Left lung (tissue), 10 donors: ENCODE results near the gene INVS. TPM values are rescaled to one million over a fixed set of nuclear protein-coding genes. Genes with fewer than 3 reads are reported as not detected.
"Not testable (repeated sequence)": the region's sequence is repeated elsewhere in the genome, so short reads cannot be mapped to it uniquely, and the experiment has no call there.

Experiments used
- ATAC-seq: fragments of 200-7000 bp; cut with Tn5 transposase; one replicate; pipeline ENCODE4 v1.9.1; 2020; ENCODE audit warnings: moderate library complexity
- DNase-seq, 4 donors: peaks; one replicate each; pipeline ENCODE4 v3.0.0-alpha.2; 2013 to 2020
- H3K27ac ChIP-seq, 2 donors: fragments of 200-600 bp; sonication (generic) in 1 of 2; one replicate each; pipeline versions ENCODE4 v1.5.0 to v1.8.0; 2020 to 2021
- H3K27me3 ChIP-seq, 2 donors: fragments of 200-600 bp; sonication (generic) in 1 of 2; one replicate each; pipeline versions ENCODE4 v1.5.0 to v1.8.0; 2020 to 2021
- H3K36me3 ChIP-seq, 2 donors: fragments of 200-600 bp; sonication (generic) in 1 of 2; one replicate each; pipeline versions ENCODE4 v1.5.0 to v1.8.0; 2020 to 2021
- H3K4me1 ChIP-seq, 2 donors: fragments of 200-600 bp; one replicate each; pipeline ENCODE4 v1.8.0; 2021
- H3K4me3 ChIP-seq, 2 donors: fragments of 200-600 bp; sonication (generic) in 1 of 2; one replicate each; pipeline versions ENCODE4 v1.5.0 to v1.8.0; 2020 to 2021; ENCODE audit warnings: mild to moderate bottlenecking in 1 of 2
- H3K9me3 ChIP-seq, 2 donors: fragments of 200-600 bp; sonication (generic) in 1 of 2; one replicate each; pipeline versions ENCODE4 v1.5.0 to v1.8.0; 2020 to 2021
- intact Hi-C, 2 donors: fragments of 100-400 bp; cut with DNase I; formaldehyde crosslinking; loops; one replicate each; pipeline versions ENCODE4 v1.11.2 to v1.14.2; 2022
- polyA plus RNA-seq, 6 donors: library from polyadenylated mRNA; unstranded; fragments of 120-200 nt; gene quantifications; one replicate each; pipeline ENCODE4 v1.2.1, GENCODE V29; 2013; ENCODE audit not compliant: insufficient read length in 6 of 6
- total RNA-seq, 2 donors: library from RNA; stranded (reverse); fragmentation: NEBNext Ultra II Directional; extraction: Animal tissue kit (Norgen Biotek cat#: 25700); gene quantifications; one replicate each; pipeline ENCODE4 v1.2.1, GENCODE V29; 2021
- TF ChIP-seq, protein P1 (sequence below), 2 donors: fragments of 200-600 bp; sonication (generic) in 1 of 2; IDR thresholded peaks; one replicate each; pipeline versions ENCODE4 v1.5.0 to v1.8.0; 2021; ENCODE audit warnings: antibody characterized with exemption in 2 of 2
- donor health status: DM: no; HTN: yes; CAD: no.
- donor health status: DM: no; HTN: no; CAD: no.

The INVS gene
- total and polyA plus RNA-seq, 8 donors, result 21.5 to 29.9 (median 24.6) TPM

DNA sequence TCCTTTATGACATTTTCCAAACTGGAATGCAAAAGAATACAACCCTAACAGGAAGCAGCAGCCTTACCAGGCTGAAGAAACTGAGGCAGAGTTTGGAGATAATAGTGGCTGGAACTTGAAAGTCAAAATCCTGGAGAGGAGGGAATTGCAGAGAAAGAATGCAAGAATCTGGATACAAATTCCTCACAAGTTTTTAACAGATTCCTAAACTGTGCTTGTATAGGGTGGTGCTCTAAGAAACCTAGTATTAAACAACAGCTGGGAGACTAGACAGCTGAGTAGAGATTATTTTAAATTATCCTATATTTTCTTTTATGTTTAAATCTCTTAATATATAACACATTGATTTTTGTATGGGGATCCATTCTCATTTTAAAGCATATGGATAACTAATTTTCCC, 30.7 kb downstream of the INVS start:
- no peak for DNase-seq
- no peak for ATAC-seq
- TF ChIP-seq, protein P1, sequence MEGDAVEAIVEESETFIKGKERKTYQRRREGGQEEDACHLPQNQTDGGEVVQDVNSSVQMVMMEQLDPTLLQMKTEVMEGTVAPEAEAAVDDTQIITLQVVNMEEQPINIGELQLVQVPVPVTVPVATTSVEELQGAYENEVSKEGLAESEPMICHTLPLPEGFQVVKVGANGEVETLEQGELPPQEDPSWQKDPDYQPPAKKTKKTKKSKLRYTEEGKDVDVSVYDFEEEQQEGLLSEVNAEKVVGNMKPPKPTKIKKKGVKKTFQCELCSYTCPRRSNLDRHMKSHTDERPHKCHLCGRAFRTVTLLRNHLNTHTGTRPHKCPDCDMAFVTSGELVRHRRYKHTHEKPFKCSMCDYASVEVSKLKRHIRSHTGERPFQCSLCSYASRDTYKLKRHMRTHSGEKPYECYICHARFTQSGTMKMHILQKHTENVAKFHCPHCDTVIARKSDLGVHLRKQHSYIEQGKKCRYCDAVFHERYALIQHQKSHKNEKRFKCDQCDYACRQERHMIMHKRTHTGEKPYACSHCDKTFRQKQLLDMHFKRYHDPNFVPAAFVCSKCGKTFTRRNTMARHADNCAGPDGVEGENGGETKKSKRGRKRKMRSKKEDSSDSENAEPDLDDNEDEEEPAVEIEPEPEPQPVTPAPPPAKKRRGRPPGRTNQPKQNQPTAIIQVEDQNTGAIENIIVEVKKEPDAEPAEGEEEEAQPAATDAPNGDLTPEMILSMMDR (IDR thresholded peaks at IDR 0.05), result no peak
- Histone ChIP-seq H3K9me3 (no peaks in the 10 kb centered on the region), H3K36me3 (peaks cover 0 to 16% of the 10 kb centered on the region in 2 donors), H3K4me1 (no peaks in the 10 kb centered on the region), H3K4me3 (no peak overlapping the region), H3K27ac (no peak overlapping the region), H3K27me3 (no peaks in the 10 kb centered on the region)
- intact Hi-C loops, result no loop called here

DNA sequence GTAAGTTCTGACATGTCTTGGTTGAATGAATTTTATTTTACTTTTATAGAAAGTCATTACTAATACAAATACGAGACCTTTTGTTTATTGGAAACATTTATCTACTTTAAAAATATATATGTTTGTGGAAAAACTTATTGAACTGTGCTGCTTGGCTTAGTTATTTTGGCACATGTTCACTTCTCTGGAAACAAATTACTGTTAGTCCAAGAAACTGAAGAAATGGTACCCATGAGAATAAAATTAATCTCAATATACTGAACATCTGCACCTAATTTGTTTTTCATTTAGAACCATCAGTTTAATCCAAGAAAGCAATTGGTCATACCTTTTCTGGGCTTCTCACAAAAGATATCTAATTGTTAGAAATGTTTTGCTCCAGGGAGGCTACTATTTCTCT, 32.2 kb downstream of the INVS start:
- intact Hi-C loops, result no loop called here
- no peak for DNase-seq
- TF ChIP-seq, protein P1 (IDR thresholded peaks at IDR 0.05), result no peak
- ATAC-seq, result no peak
- Histone ChIP-seq H3K27ac (no peak overlapping the region), H3K36me3 (peaks cover 0 to 16% of the 10 kb centered on the region in 2 donors), H3K27me3 (no peaks in the 10 kb centered on the region), H3K9me3 (no peaks in the 10 kb centered on the region), H3K4me1 (no peaks in the 10 kb centered on the region), H3K4me3 (no peak overlapping the region)

DNA sequence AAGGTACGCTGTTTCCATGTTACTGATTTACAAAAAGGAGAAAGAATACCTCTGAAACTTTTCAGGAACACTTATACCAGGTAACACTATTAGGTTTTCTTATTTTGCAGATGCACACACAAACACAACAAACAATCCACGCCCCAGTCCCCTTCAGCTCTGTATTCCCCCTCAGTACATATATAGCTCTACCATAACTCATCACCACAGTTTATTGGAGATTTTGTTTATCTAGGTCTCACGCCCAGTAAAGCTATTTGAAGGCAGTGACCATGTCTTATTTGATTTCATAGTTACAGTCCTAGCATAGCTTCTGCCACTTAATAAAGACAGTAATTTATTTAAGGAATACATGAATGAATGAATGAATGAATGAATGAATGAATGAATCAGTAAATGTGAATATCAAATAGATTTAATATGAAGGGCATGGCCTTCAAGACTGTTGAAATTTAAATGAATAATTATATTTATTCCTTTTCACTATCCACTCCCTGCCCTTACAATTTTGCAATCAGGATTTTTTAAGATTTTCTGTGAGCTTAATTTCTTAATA, 32.9 kb downstream of the INVS start:
- H3K4me1 ChIP-seq, result no peaks in the 10 kb centered on the region
- no peak overlapping the region for H3K4me3 ChIP-seq
- H3K27ac ChIP-seq, result no peak overlapping the region
- DNase-seq, result no peak
- ATAC-seq, result no peak
- intact Hi-C loops, result no loop called here
- peaks cover 0 to 16% of the 10 kb centered on the region in 2 donors for H3K36me3 ChIP-seq
- no peaks in the 10 kb centered on the region for H3K27me3 ChIP-seq
- no peaks in the 10 kb centered on the region for H3K9me3 ChIP-seq
- TF ChIP-seq, protein P1 (IDR thresholded peaks at IDR 0.05), result no peak

GRCh38 chr9:100134731-100135130, 35.7 kb downstream of the INVS start:
- intact Hi-C loops, result no loop called here
- Histone ChIP-seq H3K36me3 (peaks cover 0 to 13% of the 10 kb centered on the region in 2 donors), H3K27ac (no peak overlapping the region), H3K27me3 (no peaks in the 10 kb centered on the region), H3K4me3 (no peak overlapping the region), H3K4me1 (no peaks in the 10 kb centered on the region), H3K9me3 (no peaks in the 10 kb centered on the region)
- DNase-seq, result no peak
- ATAC-seq, result no peak
- TF ChIP-seq, protein P1 (IDR thresholded peaks at IDR 0.05), result no peak

GRCh38 chr9:100136799-100137198, 37.8 kb downstream of the INVS start:
- H3K36me3 ChIP-seq, result peaks cover 0 to 12% of the 10 kb centered on the region in 2 donors
- intact Hi-C loops, H3K27ac ChIP-seq, H3K27me3 ChIP-seq, H3K4me3 ChIP-seq, H3K9me3 ChIP-seq, ATAC-seq, H3K4me1 ChIP-seq: not testable (repeated sequence)
- peak in 1 of 4 donors; percentile 49 for DNase-seq

DNA sequence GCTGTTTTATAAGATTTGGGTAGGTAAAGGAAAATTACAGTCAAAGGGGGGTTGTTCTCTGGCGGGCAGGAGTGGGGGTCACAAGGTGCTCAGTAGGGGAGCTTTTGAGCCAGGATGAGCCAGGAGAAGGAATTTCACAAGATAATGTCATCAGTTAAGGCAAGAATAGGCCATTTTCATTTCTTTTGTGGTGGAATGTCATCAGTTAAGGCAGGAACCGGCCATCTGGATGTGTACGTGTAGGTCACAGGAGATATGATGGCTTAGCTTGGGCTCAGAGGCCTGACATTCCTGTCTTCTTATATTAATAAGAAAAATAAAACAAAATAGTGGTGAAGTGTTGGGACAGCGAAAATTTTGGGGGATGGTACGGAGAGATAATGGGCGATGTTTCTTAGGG, 41.3 kb downstream of the INVS start:
- H3K9me3 ChIP-seq, H3K4me1 ChIP-seq, H3K36me3 ChIP-seq, H3K27ac ChIP-seq, H3K4me3 ChIP-seq, ATAC-seq, DNase-seq, H3K27me3 ChIP-seq, intact Hi-C loops: not testable (repeated sequence)

DNA sequence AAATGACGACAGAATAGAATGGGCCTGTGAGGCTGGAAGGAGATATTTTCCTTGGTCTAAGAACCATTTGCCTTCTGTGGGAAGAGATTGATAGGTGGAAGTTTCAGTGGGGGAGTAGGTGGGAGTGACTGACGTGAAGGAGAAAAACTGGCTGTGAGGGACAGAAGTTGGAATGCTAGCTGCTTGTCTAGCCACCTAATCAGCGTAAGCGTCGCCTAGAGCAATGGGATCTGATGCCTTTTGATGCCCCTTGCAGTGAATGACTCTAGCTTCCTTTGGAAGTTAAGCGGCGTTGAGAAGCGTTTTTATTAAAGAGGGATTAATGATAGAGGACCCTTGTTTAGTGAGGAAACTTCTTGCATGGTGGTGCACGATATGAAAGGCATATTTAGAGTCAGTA, 42.8 kb downstream of the INVS start:
- H3K4me3 ChIP-seq, DNase-seq, H3K4me1 ChIP-seq, intact Hi-C loops, H3K27ac ChIP-seq, H3K27me3 ChIP-seq, H3K9me3 ChIP-seq, H3K36me3 ChIP-seq, ATAC-seq: not testable (repeated sequence)

DNA sequence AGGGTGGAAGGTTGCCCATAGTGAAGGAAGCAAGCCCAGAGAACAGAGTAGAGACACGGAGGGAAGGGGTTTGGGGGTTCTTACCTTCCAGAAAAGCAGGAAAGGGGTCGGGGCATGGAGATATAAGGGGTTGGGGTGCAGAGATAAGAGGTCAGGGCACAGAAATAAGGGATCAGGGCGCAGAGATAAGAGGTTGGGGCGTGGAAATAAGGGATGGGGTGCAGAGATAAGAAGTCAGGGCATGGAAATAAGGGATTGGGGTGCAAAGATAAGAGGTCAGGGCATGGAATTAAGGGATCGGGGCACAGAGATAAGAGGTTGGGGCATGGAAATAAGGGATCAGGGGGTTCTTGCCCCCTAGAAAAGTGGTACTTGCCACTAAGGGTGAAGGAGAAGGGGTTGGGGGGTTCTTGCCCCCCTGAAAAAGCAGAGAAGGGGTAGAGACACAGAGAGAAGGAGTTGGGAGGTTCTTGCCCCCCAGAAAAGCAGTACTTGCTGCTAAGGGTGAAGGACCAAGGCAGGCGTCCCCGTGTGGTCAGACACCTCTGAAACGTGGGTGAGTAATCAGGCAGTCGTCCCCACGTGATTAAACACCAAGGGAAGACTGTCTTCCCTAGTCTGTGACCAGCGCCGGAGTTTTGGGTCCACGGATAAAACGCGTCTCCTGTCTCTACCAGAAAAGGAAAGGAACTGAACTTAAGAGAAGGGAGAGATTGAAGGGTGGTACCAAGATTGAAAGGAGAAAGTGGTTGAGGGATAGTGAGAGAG, 46.3 kb downstream of the INVS start:
- H3K27me3 ChIP-seq, ATAC-seq, H3K9me3 ChIP-seq, H3K4me1 ChIP-seq, intact Hi-C loops, H3K4me3 ChIP-seq, H3K27ac ChIP-seq, DNase-seq, H3K36me3 ChIP-seq: not testable (repeated sequence)

DNA sequence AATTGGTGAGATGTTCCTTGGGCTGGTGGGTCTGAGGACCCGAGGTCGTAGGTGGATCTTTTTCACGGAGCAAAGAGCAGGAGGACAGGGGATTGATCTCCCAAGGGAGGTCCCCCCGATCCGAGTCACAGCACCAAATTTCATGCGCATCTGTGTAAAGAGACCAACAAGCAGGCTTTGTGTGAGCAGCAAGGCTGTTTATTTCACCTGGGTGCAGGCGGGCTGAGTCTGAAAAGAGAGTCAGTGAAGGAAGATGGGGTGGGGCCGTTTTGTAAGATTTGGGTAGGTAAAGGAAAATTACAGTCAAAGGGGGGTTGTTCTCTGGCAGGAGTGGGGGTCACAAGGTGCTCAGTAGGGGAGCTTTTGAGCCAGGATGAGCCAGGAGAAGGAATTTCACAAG, 46.9 kb downstream of the INVS start:
- ATAC-seq, H3K4me1 ChIP-seq, DNase-seq, H3K36me3 ChIP-seq, intact Hi-C loops, H3K27me3 ChIP-seq, H3K9me3 ChIP-seq, H3K27ac ChIP-seq, H3K4me3 ChIP-seq: not testable (repeated sequence)
